Measurements from ENCODE around the gene CADPS.

GRCh38 chr3:62531981-62532380, 343.2 kb downstream of the CADPS start:
- TF ChIP-seq POLR2AphosphoS5 (IDR thresholded peaks at IDR 0.05; ENCODE audit: low read depth, low read length): no peak
- TF ChIP-seq REST (IDR thresholded peaks at IDR 0.05; ENCODE audit: insufficient read depth in 1 of 2, low read depth in 2 of 2, low read length in 1 of 2): no peak
